22Rv1 (cell line): ENCODE data around the gene BRAF.

ENCODE experiments used
- CTCF ChIP-seq: fragments of 450-650 bp; IDR thresholded peaks from 2 replicates; pipeline ENCODE4 v1.5.1; 2017; ENCODE audit warnings: mild to moderate bottlenecking
- ZFX ChIP-seq: fragments of 450-650 bp; IDR thresholded peaks from 2 replicates; pipeline ENCODE4 v1.6.1; 2017; ENCODE audit warnings: antibody characterized with exemption, borderline replicate concordance

DNA sequence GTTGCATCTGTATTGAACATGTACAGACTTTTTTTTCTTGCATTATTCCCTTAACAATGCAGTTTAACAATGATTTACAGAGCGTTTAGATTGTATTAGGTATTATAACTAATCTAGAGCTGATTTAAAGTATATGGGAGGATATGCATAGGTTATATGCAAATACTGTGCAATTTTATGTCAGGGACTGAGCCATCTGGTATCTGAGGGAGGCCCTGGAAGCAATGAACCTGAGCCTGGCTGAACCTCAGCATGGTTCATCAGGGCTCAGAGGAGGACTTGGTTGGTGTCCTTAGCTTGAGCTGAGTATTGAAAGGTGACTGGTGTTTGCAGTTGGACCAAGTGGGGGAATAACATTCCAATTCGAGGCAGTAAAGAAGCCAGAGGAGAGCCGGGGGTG, 247.2 kb downstream of the BRAF start:
- no peak for TF ChIP-seq CTCF
- TF ChIP-seq ZFX: no peak
